NCI-H345 treated with DMSO at 0.1 percent for 48 hours (cell line): ENCODE measurements around the gene GNAQ.

Experiments
- DNase-seq: peaks from one replicate; lab custom pipeline; 2025; ENCODE audit not compliant: unreplicated experiment; lab: John Stamatoyannopoulos, UW

The GNAQ gene

DNA sequence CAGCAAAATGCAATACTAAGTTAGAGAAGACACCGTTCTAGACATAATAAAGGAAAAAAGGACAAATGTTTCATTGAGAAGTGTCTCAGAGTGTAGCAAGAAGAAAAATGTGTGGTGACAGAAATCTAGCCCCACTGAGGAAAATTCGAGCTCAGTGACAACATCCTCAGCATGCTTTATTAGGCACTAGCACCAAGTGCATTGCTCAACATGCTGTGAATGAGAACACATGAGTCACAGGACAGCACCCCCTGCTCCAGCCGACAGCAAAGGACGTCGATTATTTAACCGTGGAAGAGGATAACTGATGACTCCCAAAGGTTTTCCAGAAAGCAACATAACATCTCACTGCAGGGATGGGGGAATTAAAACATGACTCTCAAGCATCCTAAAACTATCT is 182.7 kb downstream of the GNAQ start:
- DNase-seq: no peak

DNA sequence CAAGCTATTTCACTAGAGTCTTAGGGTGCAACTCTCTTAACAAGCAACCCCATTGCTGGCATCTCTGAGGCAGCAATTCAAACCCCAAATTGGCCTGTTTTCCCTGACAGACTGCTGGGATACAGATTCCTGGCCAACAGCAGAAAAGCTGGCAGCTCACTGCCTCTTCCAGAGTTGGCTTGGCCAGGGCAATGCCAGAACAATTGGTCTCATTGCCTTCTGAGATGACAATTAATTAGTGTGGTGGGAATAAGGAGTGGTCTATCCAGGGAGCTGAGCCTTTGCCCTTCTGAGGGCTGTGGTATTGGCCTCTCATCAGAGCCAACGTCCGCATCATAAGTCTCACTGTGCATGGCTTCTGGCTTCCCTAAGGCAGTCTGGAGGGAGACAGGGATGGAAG is 183.2 kb downstream of the GNAQ start:
- DNase-seq: no peak

DNA sequence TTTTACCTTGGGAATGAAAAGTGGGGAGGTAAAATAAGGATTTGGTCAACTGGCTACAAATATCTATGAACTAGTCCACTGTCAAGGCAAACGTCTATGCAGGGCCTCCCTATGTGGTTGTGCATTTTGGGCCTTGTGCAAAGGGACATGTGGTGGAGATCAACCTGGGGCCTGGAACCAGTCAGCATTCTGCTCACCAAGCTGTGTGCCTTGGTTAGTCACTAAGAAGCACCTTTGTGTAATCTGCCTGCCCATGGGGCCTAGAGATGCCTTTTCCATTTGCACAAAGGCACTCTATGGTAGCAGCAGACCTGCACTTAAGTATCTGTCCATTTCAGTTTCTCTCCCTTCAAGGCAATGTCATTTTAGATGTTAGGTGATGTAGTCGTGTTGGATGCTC is 184.0 kb downstream of the GNAQ start:
- no peak for DNase-seq

DNA sequence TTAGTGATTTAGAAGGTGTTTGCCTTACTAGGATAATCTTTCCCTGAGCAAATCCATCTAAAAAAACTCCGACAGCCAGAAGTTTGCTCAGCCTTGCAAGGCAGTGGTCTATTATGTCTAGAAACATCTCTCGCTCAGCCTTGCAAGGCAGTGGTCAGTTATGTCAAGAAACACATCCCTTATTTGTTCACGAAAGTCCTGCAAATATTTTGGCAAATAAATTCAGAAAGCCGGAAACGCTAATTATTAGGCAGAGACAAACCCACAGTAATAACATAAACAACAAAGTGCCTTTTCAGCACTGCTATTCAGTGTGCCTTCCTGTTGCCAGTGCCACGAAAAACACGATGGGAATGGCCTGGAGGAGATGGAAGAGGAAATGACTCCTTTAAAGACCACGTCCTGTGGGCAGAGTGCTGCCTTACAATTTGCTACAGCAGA is 184.5 kb downstream of the GNAQ start:
- DNase-seq: no peak

DNA sequence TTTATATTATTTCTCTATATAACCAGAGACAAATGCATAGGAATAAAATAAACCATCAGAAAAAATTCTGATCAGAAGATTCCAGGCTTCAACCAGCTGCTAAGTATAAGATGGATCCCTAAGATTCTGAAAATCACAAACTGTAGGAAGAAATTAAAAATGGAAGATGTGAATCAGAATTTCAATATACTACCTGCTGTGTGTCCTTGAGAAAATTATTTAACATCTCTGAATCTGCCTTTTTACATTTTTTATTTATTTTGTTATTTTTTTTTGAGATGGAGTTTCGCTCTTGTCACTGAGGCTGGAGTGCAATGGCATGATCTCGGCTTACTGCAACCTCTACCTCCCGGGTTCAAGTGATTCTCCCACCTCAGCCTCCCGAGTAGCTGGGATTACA is 187.2 kb downstream of the GNAQ start:
- no peak for DNase-seq

DNA sequence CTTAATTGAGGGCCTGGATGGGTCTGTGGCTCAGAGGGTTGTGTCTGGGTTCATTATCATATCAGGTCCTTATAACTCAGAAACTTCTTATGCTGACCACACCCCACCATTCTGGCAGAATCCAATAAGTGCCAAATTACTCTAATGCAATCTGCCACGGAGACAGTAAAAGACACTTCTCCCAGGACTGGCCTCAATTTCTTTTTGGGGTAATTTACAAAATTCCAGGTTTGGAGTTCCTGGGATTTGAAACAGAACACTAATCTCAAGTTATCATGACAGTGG is 187.8 kb downstream of the GNAQ start:
- DNase-seq: no peak

DNA sequence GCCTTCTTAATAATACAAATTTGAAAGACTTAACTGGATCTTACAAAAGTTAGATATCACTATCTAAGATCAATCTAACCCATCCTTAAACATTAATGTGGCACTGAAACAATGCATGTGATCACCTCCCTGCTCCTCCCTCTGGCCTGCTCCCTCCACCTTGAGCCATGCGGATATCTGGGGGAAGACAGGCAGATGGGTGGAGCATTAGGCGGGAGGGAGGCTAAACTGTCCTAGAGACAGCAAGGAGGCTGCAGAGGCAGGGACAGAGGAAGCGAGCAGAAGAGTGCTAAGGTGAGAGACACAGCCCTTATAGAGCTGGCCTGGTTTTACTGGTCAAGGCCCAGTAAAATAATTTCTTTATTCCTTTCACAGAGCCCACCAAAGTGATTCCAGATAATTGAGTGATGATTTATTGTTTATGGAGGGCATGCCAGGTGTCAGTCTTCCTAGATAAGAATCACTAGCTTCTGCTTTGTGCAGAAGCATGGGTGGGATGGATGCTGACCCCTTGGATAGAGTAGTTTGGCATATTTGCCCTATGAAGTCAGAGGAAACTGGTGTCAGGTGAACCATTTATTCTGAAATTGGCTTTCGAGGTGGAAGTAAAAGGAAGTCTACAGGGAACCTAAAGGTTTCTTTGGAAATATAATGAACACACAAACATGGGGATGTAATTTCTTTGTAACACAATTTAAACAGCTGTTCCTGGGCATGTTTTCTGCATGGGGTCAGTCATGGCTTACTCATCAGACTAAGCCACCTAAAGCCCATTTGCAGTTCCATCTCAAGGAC is 188.3 kb downstream of the GNAQ start:
- no peak for DNase-seq

DNA sequence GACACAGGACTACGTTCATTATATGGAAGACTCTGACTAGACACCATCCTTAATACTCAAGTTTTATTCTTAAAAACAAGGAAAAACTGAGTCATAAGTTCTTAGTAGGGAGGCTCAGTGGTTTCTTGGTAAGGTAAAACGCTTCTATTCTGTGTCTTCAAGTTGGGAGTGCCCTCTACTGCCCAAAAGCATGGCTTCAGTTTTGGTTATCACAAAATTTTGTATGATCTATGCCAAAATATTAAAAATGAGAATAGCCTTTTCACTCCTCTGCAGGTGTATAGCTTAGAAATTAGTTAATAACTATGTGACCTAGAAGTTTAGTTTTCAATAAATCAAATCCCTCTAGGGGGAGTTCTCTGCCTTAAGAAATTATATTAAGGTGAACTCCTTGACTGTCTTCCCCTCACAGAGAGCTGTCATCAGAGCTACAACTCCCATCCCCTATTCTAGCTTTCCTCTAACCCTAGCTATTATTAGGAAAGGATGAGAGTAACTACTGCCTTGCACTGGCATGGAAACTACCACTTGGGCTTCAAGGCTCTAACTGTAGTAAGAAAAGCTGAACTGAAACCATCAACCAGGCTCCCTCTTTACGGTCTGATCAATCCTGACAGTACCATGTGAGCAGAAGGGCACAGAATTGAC is 189.7 kb downstream of the GNAQ start:
- DNase-seq: no peak

DNA sequence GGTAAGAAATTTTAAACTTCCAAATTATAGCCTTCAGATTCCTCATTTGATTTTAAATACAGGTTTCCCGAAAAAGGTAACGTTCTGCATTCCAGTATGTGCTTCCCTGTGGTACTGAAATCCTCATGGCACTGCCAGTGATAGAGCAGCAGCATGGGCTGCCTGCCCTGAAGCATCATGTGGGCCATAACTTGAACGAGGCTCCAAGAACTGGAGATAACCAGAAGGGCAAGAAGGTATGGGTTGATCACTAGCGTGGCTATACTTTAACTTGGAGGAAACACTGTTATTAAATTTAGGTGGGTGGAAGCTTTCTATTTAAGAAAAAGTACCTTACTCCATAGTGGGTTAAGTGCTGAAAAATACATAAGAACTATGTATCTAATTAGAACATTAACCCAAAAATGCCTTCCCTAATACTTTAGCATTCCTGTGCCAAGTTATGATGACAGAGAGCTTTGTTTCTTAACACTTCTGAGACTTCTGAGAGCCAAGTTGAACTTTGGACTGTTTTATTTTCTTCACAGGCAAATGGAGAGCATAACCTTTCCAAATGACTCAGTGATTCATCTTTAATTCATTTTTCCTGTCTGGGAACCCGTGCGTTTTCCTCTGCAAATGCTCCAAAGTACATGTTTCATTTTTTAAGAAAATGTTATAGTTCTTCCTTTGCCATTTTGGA is 192.0 kb downstream of the GNAQ start:
- DNase-seq: no peak

DNA sequence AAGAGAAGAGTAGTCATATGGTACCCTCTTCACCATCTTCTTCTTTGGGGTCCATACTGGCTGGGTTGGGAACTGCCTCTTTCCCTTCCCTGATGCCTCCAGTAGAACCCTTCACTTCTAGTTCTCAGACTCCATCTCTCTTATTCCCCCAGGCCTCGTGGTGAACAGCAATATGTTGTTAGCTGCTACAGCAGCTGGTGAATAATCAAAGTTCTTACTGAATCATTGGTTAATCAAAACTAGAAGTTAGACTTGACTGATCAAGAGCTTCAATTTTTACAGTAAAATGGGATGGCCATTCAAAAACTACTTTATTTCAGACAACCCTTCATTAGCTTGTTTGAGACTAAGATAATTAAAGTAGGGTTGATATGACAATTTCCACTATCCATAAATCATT is 192.6 kb downstream of the GNAQ start:
- DNase-seq: no peak

DNA sequence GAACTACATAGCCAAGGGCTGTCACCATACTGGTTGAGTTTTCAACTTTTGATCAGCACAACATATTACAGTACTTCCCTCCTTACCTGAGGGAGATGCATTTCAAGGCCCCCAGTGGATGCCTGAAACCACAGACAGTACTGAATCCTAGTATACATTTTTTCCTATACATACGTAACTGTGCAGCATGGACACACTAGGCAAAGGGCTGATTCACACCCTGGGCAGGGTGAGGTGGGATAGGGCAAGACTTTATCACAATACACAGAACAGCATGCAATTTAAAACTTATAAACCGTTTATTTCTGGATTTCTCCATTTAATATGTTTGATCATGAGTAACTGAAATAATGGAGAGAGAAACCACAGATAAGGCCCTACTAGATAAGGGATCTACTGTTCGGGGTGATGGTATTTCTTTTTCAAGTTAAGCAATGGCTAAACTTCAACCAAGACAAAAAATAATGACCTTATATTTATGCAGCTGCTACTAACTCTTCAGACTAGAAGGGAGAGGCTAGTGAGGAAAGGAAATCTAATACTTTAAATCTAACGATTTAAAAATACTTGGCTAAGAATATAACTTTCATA is 196.6 kb downstream of the GNAQ start:
- DNase-seq: no peak

DNA sequence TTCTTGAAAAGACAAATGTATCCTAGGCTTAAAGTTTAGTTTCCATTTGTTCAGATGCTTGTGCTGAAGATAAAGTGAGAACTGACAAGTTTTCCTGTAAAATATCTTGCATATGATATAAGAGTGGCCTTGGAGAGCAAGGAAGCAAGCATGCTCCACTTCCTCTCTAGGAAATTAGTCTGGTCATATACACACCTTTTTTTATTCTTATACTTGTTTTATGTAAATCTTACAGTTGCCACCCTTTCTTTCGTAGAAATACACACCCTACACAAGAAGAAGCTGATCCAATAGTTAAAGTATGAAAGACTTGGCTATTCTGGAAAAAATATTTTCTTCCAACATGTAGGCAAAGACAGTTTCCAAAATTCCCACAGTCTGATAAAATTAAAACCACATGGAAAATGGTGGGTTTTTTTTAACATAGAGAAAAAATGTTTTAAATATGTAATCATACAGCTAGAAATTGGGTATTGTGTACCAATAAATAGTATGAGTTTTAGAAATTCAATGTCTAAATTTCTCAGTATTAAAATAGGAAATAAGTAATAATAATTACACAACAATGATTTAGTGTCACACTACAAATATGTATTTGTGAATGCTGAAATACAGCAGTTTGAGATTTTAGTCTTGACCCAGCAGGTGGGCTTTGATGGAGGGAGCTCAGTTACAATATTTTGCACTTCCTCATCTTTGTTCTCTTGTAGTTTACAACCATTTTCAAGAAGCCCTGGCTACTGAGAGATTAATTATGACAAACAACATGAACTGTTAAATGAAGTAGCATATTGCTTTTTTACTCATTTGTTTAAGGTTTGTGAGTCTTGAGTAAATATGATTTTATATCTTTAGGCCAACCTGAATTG is 197.8 kb downstream of the GNAQ start:
- DNase-seq: no peak

DNA sequence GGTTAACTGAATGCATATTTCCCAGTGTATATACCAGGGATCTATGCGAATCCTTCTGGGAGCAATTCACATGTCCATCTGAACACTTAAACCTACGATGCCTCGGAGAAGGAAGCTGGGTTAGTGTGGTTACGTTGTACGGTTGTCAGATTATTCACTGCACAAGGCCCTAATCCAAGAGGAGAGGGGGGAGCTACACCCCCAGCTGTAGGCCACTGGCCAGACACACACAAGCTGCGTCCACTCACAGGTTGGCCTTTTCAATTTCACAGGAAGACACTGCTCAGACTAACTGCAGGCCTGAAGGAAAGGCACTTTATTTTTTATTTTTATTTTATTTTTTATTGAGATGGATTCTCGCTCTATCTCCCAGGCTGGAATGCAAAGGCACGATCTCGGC is 199.0 kb downstream of the GNAQ start:
- DNase-seq: no peak

DNA sequence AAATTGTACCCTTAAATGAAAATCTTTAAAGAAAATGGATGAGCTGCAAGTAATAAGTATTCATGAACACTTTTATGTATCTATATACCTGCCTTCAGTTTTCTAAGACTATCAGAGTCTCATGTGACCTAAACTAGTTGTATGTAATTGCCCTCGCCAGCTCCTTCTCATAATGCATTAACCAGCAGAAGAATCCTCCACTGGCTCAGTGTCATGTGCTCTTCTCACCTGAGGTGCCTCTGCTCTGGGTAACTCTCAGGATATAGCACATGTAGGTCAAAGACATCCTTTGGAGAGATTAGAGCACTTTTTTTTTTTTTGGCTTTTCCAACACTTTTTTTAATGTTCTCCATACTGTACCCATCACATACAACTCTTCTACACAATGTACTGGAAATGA is 199.8 kb downstream of the GNAQ start:
- no peak for DNase-seq

DNA sequence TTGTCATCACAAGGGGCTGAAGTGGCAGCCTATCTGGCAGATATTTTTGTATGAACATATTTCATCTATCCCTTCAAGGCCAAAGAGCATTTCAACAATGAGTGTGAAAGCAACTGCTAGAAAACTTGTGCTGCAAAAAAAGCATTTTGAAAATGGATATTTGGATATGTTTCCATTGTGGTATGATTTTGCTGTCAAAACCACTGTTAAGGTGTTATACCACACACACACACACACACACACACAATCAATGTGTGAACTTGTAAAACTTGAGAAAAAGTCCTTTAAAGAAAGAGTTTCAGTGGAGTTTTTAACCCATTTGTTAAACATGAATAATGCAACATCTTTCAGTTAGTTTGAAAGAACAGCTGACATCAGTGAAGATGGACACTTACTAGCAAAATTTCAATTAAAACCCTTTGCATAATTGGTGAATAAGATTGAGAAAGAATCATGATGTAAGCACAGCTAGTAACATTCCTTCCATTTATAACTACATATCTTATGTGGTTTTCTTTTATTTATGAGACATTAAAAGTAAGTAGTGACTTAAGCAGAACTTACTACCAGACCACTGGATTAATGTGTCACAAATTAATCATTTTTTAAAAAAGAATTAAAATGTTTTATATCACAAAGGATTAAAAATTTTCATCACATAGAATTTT is 200.9 kb downstream of the GNAQ start:
- DNase-seq: no peak

DNA sequence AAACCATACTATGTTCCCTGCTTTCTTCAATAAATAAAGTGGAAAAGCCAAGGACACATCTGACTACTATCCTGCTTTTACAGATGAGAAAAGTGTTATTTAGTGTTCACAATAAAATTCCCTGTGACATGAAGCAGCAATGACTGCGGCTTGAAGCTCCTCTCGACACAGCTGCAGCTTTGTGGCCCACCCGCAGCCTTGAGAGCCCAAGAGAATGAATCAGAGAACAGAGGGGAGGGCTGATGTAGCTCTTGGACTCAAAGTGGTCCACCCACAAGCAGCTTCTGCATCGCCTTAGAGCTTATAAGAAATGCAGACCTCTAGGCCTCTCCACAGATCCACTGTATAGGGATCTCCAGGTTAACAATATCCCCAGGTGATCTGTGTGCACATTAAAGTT is 202.2 kb downstream of the GNAQ start:
- DNase-seq: no peak

DNA sequence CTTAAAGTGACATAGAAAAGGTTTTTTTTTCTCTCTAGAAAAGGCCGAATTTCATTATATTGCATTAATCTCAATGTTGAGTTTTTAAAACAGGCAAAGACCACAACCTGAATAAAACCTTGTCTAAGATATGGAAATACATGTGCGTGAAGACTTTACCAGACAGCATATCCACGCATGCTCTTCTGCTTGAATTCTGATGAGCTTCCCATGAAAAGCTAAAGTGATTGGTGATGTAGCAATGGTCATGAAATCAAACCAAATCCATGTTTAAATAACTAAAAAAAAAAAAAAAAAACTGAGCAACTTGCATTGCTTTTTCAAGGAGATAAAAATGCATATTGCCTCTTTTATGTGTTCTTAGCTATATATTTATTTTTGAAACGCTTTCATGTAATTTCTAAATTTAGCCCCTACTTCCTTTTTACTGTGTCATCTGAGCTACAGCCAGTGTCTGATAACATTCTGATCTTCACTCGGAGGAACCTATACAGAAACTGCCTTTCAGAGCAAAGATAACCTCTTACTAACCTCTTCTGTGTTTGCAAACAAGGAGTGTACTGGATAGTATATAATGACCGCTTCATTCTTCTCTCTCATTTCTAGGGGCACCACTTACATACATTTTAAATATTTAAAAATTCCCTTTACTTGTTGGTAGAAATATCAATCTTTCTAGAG is 204.4 kb downstream of the GNAQ start:
- DNase-seq: no peak

DNA sequence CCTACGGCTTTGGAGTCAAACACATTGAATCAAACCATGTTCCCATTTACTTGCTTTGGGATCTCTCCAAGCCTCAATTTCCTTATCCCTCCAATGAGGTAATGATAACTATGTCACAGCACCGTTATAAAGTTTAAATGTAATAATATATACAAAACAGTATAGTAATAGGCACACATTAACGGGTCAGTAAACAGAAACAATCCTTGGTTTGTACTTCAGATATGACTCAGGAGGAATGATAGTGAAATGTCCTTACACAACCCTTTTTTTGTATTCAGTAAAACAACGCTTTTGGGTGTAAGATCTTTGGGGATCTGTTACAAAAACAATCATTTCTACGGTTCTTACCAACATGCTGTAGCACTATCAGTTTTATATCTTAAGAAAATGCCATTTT is 205.0 kb downstream of the GNAQ start:
- no peak for DNase-seq

DNA sequence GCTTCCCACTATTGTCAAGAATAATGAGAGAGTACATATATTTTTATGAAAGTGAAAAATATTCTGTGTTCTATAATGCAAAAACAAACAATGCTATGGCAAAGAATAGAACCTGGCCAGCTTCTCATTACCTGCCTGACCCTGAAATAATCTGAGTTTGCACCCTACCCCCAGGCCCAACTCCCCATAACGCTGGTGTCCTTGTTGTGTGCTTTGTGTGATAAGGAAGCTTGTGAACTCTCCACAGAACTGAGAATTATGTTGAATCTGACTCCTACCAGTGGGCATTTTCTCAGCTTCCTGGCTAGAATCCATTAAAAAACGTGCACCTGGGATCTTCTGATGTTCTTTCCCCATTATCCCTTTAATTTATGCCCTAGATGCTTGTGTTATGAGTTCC is 205.5 kb downstream of the GNAQ start:
- no peak for DNase-seq

DNA sequence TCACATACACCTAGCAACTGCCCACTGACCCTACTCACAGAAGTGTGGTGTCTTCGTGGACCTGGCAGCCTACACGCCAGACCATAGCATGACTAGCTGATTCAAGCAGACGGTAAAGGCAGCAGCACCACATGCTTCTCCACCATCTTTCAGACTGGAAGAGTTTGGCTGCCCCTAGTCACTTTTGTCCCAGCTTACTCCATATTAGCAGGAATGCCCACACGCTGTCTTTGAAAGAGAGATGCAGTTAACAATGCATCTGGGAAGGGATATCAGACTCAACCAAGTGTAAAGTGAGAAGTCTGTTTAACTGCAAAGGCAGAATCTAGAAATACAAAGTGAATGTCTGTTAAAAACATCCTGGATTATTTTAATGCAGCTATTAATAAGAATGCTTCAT is 206.2 kb downstream of the GNAQ start:
- no peak for DNase-seq
